ENCODE data around the gene RPL27. TPM values are rescaled to one million over a fixed set of nuclear protein-coding genes. Genes with fewer than 3 reads are reported as not detected.
"Not testable (repeated sequence)": the region's sequence is repeated elsewhere in the genome, so short reads cannot be mapped to it uniquely, and the experiment has no call there.

The RPL27 gene
- total RNA-seq, 1 donor from 2014 or later: 1,045 TPM

DNA sequence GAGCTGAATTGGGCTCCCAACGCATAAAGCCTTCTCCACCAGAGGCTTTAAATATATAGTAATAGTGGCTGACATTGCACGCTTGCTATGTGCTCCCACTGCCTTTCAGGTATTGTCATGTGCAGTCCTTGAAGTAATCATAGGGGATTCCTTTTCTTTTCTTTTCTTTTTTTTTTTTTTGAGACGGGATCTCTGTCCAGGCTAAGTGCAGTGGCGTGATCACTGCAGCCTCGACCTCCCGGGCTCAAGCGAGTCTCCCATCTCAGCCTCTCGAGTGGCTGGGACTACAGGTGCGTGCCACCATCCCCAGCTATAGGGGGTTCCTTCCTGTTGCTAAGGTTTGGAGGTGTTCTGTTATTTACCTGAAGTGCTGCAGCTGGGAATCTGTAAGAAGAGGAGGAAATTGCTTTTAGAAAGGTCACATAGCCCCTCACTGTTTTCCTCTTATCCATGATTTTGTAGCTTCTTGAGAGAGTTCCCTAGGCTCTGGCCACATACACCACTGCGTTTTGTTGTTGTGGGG is 845 bp downstream of the RPL27 start:
- peaks cover 30% of the 10 kb centered on the region for H3K4me1 Mint-ChIP-seq

DNA sequence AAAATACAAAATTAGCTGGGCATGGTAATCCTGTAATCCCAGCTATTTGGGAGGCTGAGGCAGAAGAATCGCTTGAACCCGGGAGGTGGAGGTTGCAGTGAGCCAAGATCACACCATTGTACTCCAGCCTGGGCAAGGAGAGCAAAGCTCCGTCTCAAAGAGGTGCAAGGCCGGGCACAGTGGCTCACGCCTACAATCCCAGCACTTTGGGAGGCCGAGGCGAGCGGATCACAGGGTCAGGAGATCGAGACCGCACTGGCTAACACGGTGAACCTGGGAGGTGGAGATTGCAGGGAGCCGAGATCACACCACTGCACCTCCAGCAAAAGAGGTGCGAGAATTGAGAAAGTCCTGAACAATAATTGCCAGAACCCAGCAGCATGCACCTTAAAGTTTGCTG is 2.7 kb downstream of the RPL27 start:
- not testable (repeated sequence) for H3K27me3 Mint-ChIP-seq (ENCODE audit: low read depth); H3K9me3 Mint-ChIP-seq; H3K27ac Mint-ChIP-seq (ENCODE audit: unreplicated experiment); DNase-seq (ENCODE audit: low read depth, low spot score); H3K4me3 Mint-ChIP-seq
- Mint-ChIP-seq H3K4me1 (peaks cover 30% of the 10 kb centered on the region), H3K36me3 (ENCODE audit: low read depth) (peaks cover 10% of the 10 kb centered on the region)

More for the DNA sequence above, 845 bp downstream of the RPL27 start:
- Mint-ChIP-seq H3K9me3 (no peaks in the 10 kb centered on the region), H3K27me3 (ENCODE audit: low read depth) (no peaks in the 10 kb centered on the region), H3K27ac (ENCODE audit: unreplicated experiment) (peak overlapping the region; percentile 100), H3K4me3 (peak overlapping the region; percentile 96), H3K36me3 (ENCODE audit: low read depth) (peaks cover 10% of the 10 kb centered on the region)
- no peak for DNase-seq (ENCODE audit: low read depth, low spot score)
- TF ChIP-seq, protein P1, sequence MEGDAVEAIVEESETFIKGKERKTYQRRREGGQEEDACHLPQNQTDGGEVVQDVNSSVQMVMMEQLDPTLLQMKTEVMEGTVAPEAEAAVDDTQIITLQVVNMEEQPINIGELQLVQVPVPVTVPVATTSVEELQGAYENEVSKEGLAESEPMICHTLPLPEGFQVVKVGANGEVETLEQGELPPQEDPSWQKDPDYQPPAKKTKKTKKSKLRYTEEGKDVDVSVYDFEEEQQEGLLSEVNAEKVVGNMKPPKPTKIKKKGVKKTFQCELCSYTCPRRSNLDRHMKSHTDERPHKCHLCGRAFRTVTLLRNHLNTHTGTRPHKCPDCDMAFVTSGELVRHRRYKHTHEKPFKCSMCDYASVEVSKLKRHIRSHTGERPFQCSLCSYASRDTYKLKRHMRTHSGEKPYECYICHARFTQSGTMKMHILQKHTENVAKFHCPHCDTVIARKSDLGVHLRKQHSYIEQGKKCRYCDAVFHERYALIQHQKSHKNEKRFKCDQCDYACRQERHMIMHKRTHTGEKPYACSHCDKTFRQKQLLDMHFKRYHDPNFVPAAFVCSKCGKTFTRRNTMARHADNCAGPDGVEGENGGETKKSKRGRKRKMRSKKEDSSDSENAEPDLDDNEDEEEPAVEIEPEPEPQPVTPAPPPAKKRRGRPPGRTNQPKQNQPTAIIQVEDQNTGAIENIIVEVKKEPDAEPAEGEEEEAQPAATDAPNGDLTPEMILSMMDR (conservative IDR thresholded peaks at IDR 0.05): no peak

DNA sequence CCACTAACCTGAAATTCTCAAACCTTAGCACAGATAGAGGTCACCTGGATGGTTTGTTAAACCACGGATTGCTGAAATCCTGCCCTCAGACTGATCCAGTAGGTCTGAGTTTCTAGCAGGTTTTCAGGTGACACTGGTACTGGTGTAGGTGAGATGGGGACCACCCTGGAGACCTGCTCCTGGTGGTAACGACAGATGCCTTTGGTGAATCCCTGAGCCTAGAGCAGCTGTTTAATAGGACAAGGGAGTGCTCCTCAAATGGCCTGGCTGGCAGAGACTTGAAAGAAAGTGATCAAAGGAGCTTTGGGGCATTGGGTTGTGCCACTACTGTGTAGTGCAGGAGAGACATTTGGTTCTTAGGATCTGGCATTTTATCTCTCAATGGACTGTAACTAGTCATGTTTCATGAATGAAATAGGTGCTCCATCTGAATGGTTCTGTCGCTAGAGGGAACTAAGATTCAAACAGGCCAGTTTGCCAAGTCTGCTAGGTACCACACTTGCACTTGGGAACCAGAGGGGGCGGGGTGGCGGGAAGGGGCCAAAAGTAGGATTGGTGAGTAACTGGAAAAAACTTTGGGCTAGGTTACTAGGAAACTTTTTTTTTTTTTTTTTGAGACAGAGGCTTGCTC is 5.4 kb downstream of the RPL27 start:
- Mint-ChIP-seq H3K4me3 (peak overlapping the region; percentile 53), H3K4me1 (peaks cover 22% of the 10 kb centered on the region), H3K36me3 (ENCODE audit: low read depth) (peaks cover 10% of the 10 kb centered on the region), H3K9me3 (no peaks in the 10 kb centered on the region), H3K27ac (ENCODE audit: unreplicated experiment) (no peak overlapping the region), H3K27me3 (ENCODE audit: low read depth) (no peaks in the 10 kb centered on the region)
- DNase-seq (ENCODE audit: low read depth, low spot score): no peak
- TF ChIP-seq, protein P1 (conservative IDR thresholded peaks at IDR 0.05): no peak

DNA sequence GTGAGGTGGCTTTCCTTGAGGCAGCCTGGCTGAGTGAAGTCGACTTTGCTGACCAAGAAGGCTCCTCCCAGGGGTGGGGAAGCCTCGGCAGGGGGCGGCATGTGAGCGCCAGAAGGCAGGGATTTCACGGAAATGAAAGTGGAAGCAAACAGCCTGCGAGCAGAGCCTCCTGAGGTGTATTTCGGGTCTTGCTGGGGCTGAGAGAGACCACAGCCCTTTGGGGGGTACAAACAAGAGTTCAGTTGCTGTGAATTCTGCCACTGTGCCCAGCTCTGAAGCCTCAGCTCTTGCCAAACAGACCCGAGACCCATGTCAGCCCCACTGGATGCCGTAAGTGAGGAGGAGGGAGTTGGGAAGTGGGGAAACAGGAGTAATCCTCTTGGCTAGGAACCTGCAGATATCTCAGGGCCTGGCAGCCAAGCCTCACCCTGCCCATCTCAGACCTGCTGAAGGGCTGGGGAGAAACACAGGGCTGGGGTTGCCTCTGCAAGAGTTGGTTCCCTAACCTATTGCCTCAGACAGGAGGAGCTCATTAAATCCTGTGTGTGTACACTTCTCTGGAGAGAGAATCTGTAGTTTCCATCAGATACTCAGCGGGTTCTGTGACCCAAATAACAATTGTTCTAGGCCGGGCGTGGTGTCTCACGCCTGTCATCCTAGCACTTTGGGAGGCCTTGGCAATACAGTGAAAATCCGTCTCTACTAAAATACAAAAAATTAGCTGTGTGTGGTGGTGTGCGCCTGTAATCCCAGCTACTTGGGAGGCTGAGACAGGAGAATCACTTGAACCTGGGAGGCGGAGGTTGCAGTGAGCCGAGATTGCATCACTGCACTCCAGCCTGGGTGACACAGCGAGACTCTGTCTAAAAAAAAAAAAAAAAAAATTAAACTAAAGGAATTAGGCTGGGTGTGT is 8.7 kb downstream of the RPL27 start, which contains the start of gene IFI35:
TSS of gene IFI35 (plus strand) at position 146 of the 913 bp plus-strand sequence. CDS start at position 310, 164 bp downstream.
- Mint-ChIP-seq H3K4me1 (peaks cover 11% of the 10 kb centered on the region), H3K27ac (ENCODE audit: unreplicated experiment) (peak within 1 kb of the TSS; percentile 86), H3K36me3 (ENCODE audit: low read depth) (peaks cover 8% of the 10 kb centered on the region), H3K9me3 (no peaks in the 10 kb centered on the region), H3K4me3 (peak within 1 kb of the TSS; percentile 74), H3K27me3 (ENCODE audit: low read depth) (no peaks in the 10 kb centered on the region)
- TF ChIP-seq, protein P1 (conservative IDR thresholded peaks at IDR 0.05): peak; percentile 41
- peak; percentile 36 for DNase-seq (ENCODE audit: low read depth, low spot score)

DNA sequence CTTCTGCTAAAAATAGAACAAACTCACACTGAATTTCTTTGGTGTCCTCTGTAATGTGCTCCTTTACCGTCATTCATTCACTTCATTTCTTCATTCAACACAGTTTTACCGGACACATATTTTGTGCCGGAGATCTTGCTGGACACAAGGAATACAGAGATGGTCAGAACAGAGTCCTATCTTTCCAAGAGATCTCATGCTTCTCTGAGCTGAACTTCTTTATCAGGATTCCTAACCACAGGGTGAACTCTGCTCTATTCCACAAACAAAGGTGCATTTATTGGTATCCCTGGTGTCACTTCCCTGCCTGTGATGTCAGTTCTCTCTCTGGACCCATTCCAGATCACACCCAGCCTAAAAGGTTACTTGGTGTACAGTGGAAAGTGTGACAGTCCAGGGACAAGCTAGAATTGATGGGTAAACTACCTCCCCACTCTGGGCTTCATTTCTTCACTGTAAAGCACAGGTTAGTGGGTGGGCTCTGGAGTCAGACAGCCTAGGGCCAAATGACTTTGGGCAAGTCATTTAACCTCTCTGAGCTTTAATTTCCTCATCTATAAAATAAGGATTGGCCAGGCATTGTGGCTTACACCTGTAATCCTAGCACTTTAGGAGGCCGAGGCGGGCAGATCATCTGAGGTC is 12.6 kb downstream of the RPL27 start:
- Mint-ChIP-seq H3K4me1 (peaks cover 23% of the 10 kb centered on the region), H3K9me3 (no peaks in the 10 kb centered on the region), H3K27ac (ENCODE audit: unreplicated experiment) (peak overlapping the region; percentile 31), H3K4me3 (no peak overlapping the region), H3K27me3 (ENCODE audit: low read depth) (no peaks in the 10 kb centered on the region), H3K36me3 (ENCODE audit: low read depth) (no peaks in the 10 kb centered on the region)
- TF ChIP-seq, protein P1 (conservative IDR thresholded peaks at IDR 0.05): no peak
- no peak for DNase-seq (ENCODE audit: low read depth, low spot score)
